ENCODE data around the gene COG3. TPM values are rescaled to one million over a fixed set of nuclear protein-coding genes. Genes with fewer than 3 reads are reported as not detected.
A peak's percentile ranks its signal among the peaks of the same experiment; 100 is the strongest.

Gene COG3
- total RNA-seq, 1 donor: 31.2 TPM

DNA sequence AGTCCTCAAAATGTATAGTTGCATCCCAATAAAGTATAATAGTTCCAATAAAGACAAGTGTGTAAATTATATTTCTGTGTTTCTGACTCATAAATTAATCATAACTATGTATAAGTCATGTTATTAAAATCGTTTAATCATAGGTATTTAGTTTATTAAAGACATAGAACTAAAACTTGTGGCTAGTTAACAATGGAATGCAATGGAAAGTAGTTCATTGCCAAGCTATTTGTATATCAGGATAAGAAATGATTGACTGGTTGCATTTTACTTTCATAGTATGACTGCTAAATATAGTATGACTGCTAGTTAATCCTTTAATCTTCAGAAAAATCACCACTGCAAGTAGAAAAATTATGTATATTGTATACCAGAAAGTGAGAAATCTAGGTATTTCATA, 16.9 kb downstream of the COG3 start:
- H3K4me3 ChIP-seq (ENCODE audit: low read depth, low read length): no peak overlapping the region
- no peak for DNase-seq (ENCODE audit: low read depth)
- no peak for TF ChIP-seq CTCF (IDR thresholded peaks at IDR 0.05; ENCODE audit: insufficient read depth, low read length)

- no peak for TF ChIP-seq CTCF (IDR thresholded peaks at IDR 0.05; ENCODE audit: insufficient read depth, low read length)
- H3K4me3 ChIP-seq (ENCODE audit: low read depth, low read length): no peak overlapping the region
- DNase-seq (ENCODE audit: low read depth): peak; percentile 49
Measured at GRCh38 chr13:45482571-45483173, 17.9 kb downstream of the COG3 start.

GRCh38 chr13:45487604-45488003, 22.9 kb downstream of the COG3 start:
- DNase-seq (ENCODE audit: low read depth): no peak
- no peak for TF ChIP-seq CTCF (IDR thresholded peaks at IDR 0.05; ENCODE audit: insufficient read depth, low read length)
- no peak overlapping the region for H3K4me3 ChIP-seq (ENCODE audit: low read depth, low read length)

GRCh38 chr13:45490068-45490467, 25.3 kb downstream of the COG3 start:
- no peak for TF ChIP-seq CTCF (IDR thresholded peaks at IDR 0.05; ENCODE audit: insufficient read depth, low read length)
- DNase-seq (ENCODE audit: low read depth): no peak
- H3K4me3 ChIP-seq (ENCODE audit: low read depth, low read length): no peak overlapping the region

GRCh38 chr13:45492538-45492937, 27.8 kb downstream of the COG3 start:
- no peak for TF ChIP-seq CTCF (IDR thresholded peaks at IDR 0.05; ENCODE audit: insufficient read depth, low read length)
- peak; percentile 64 for DNase-seq (ENCODE audit: low read depth)
- H3K4me3 ChIP-seq (ENCODE audit: low read depth, low read length): no peak overlapping the region

DNA sequence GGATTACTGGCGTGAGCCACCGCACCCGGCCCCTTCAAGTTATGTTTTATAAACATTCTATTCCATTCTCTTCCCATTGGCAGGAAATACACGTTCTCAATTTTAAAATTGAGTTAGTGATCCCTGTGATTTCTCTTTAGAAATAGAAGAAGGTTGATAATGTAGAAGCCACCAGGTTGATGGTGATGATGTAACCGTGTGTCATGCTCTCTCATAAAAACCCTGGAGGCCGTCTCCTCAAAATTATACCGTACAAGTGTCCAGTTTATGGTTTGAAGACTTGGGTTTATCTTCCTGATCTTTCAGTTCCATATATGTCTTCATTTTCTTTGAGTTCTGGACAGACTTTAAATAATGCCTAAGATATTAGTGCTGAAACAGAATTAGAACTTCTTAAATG, 32.2 kb downstream of the COG3 start:
- no peak overlapping the region for H3K4me3 ChIP-seq (ENCODE audit: low read depth, low read length)
- no peak for TF ChIP-seq CTCF (IDR thresholded peaks at IDR 0.05; ENCODE audit: insufficient read depth, low read length)
- no peak for DNase-seq (ENCODE audit: low read depth)

All from fibroblast of the aortic adventitia (primary cell).